B cell (primary cell): Measurements from ENCODE around the gene NFIB. TPM values are rescaled to one million over a fixed set of nuclear protein-coding genes. Genes with fewer than 3 reads are reported as not detected.

Source experiments
- ATAC-seq: fragments of 200-7000 bp; cut with Tn5 transposase; one replicate; pipeline ENCODE4 v1.10.0; 2021; ENCODE audit warnings: low read depth, mild to moderate bottlenecking, moderate number of reproducible peaks, moderate library complexity
- CTCF ChIA-PET: fragments of 350-600 bp; sonication (Branson Sonifier 250); formaldehyde crosslinking; loops from one replicate; lab custom pipeline; 2021; ENCODE audit warnings: antibody characterized with exemption, inconsistent platforms; lab: Charles Lee
- POLR2A ChIA-PET: fragments of 350-600 bp; sonication (Branson Sonifier 250); formaldehyde crosslinking; loops from one replicate; lab custom pipeline; 2021; ENCODE audit warnings: antibody characterized with exemption; lab: Charles Lee
- DNase-seq: peaks from one replicate; pipeline ENCODE4 v3.0.0; 2013
- H2AFZ ChIP-seq: 2 replicates; pipeline ENCODE4 v1.6.1; 2012; ENCODE audit warnings: mild to moderate bottlenecking, low read depth, low read length; ENCODE audit not compliant: insufficient read depth, poor library complexity, severe bottlenecking
- H3K27ac ChIP-seq, 2 donors: 1 replicate in 1 of 2; 2 replicates in 1 of 2; pipeline ENCODE4 v1.5.1; 2012 to 2013; ENCODE audit warnings: low read length in 2 of 2, mild to moderate bottlenecking in 2 of 2, moderate library complexity in 1 of 2
- H3K27me3 ChIP-seq, 4 experiments: fragments of 200-600 bp in 1 of 4; sonication (generic) in 1 of 4; replicated peaks in 1 of 4; 1 replicate in 2 of 4; 2 replicates in 2 of 4; pipeline versions ENCODE4 v1.6.1 to v1.7.0; 2013 to 2016; ENCODE audit warnings: low read length in 3 of 4, mild to moderate bottlenecking in 2 of 4, mixed read lengths in 1 of 4, moderate library complexity in 1 of 4; ENCODE audit not compliant: insufficient read depth in 4 of 4, control insufficient read depth in 3 of 4; ENCODE audit errors: control extremely low read depth in 1 of 4
- H3K36me3 ChIP-seq, 2 experiments: replicated peaks in 1 of 2; 1 replicate in 1 of 2; 2 replicates in 1 of 2; pipeline versions ENCODE4 v1.6.1 to v1.7.1; 2013; ENCODE audit warnings: low read length in 1 of 2; ENCODE audit not compliant: insufficient read depth in 2 of 2, control insufficient read depth in 1 of 2; ENCODE audit errors: control extremely low read depth in 1 of 2, extremely low read depth in 1 of 2
- H3K4me1 ChIP-seq, 2 donors: fragments of 200-600 bp in 1 of 2; sonication (generic) in 1 of 2; 1 replicate in 1 of 2; 2 replicates in 1 of 2; pipeline versions ENCODE4 v1.5.1 to v1.6.1; 2013 to 2017; ENCODE audit warnings: low read length in 2 of 2; ENCODE audit not compliant: control insufficient read depth in 2 of 2, insufficient read depth in 2 of 2
- H3K4me2 ChIP-seq: replicated peaks from 2 replicates; pipeline ENCODE3; 2012; ENCODE audit warnings: mild to moderate bottlenecking, low read depth, low read length; ENCODE audit not compliant: poor library complexity, severe bottlenecking
- H3K4me3 ChIP-seq, 5 experiments: fragments of 200-600 bp in 1 of 5; sonication (generic) in 1 of 5; 1 replicate in 3 of 5; 2 replicates in 2 of 5; pipeline versions ENCODE4 v1.5.1 to v1.7.0; 2011 to 2016; ENCODE audit warnings: low read length in 4 of 5, mild to moderate bottlenecking in 4 of 5, low read depth in 2 of 5, control low read depth in 1 of 5, moderate library complexity in 1 of 5; ENCODE audit not compliant: insufficient read depth in 1 of 5; ENCODE audit errors: control extremely low read depth in 1 of 5, extremely low read depth in 1 of 5
- H3K79me2 ChIP-seq: fragments of 200-600 bp; sonication (generic); one replicate; pipeline ENCODE4 v1.6.0; 2016; ENCODE audit warnings: low read length; ENCODE audit not compliant: control insufficient read depth, insufficient read depth
- H3K9ac ChIP-seq: fragments of 200-600 bp; sonication (generic); 2 replicates; pipeline ENCODE4 v1.6.1; 2017; ENCODE audit warnings: mild to moderate bottlenecking, low read length, moderate library complexity
- H3K9me3 ChIP-seq, 3 donors: one replicate each; pipeline versions ENCODE4 v1.6.1 to v1.7.1; 2013; ENCODE audit warnings: low read length in 2 of 3; ENCODE audit not compliant: control insufficient read depth in 2 of 3, insufficient read depth in 1 of 3; ENCODE audit errors: control extremely low read depth in 1 of 3
- H4K20me1 ChIP-seq: 2 replicates; pipeline ENCODE4 v1.6.0; 2012; ENCODE audit warnings: mild to moderate bottlenecking, low read length; ENCODE audit not compliant: insufficient read depth, control insufficient read depth, poor library complexity, severe bottlenecking
- H3K27ac Mint-ChIP-seq: one replicate; pipeline ENCODE4 v1.8.0; 2021; ENCODE audit warnings: mixed read lengths
- H3K27me3 Mint-ChIP-seq: one replicate; pipeline ENCODE4 v1.8.0; 2021; ENCODE audit warnings: mixed read lengths
- H3K4me1 Mint-ChIP-seq: one replicate; pipeline ENCODE4 v1.8.0; 2021; ENCODE audit warnings: mixed read lengths
- H3K4me3 Mint-ChIP-seq: one replicate; pipeline ENCODE4 v1.8.0; 2021; ENCODE audit warnings: mixed read lengths
- H3K9me3 Mint-ChIP-seq: one replicate; pipeline ENCODE4 v1.8.0; 2022; ENCODE audit warnings: mixed read lengths; ENCODE audit not compliant: insufficient read depth
- CTCF ChIP-seq: fragments of 200-600 bp; IDR thresholded peaks from one replicate; pipeline ENCODE4 v1.8.0; 2022; ENCODE audit warnings: antibody characterized with exemption, mild to moderate bottlenecking
- EZH2 ChIP-seq: IDR thresholded peaks from 2 replicates; pipeline ENCODE4 v1.6.1; 2012; ENCODE audit warnings: borderline replicate concordance, low read depth, mild to moderate bottlenecking, moderate library complexity, low read length; ENCODE audit not compliant: insufficient read depth, poor library complexity, severe bottlenecking
- WGBS: methylation state at CpG from one replicate; pipeline ENCODE4 v1.1.5; 2013; ENCODE audit warnings: missing lambda C conversion rate; ENCODE audit not compliant: insufficient coverage; 5-methylcytosine and 5-hydroxymethylcytosine counted together
- intact Hi-C: fragments of 100-400 bp; cut with micrococcal nuclease; formaldehyde crosslinking; loops from one replicate; pipeline ENCODE4 v1.10.0; 2022
- polyA plus RNA-seq: library from polyadenylated mRNA; depleted of rRNA; stranded (reverse); fragments of >200 nt; gene quantifications from 2 replicates; pipeline ENCODE4 v1.2.3, GENCODE V29; 2012
- total RNA-seq, 2 donors: library from RNA; stranded (reverse); fragments of 120-200 nt in 1 of 2; gene quantifications; 1 replicate in 1 of 2; 2 replicates in 1 of 2; pipeline versions ENCODE4 v1.2.3 to v1.2.4, GENCODE V29; 2013 to 2022

The NFIB gene
- total and polyA plus RNA-seq, 2 donors (not counting 1 experiment from before 2014, with no cell fraction given) = not detected

DNA sequence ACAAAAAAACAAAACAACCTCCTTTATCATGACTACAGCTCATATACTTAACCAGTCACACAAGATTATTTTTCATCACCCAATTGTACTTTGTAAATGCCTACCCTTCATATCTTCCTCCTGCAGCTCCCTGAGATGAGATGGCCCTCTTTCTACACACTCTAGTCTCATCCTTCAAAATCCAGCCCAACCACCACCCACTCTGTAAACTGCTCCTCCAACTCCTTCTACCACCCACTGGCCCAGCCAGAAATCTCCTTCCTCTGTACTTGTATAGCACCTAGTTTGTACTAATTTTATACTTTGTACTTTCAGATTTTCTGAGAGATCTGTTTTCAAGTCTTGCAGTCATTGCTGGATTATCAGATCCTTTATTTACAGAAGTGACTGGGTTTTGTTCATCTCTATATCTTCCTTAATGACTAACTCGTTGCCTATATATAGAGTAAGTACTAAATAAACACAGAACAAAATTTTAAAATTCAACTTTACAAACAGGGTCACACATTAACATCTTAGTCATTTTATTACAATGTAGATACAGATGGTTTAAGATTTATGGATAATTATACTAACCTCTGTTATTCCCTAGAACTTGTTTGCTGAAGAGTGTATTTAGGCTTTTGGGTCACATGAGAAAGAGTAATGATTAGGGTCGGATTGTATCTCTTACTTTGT lies 155.7 kb downstream of the NFIB start:
- TF ChIP-seq CTCF = no peak
- TF ChIP-seq EZH2 = no peak
- Histone ChIP-seq H2AFZ (no peak overlapping the region), H3K79me2 (no peaks in the 10 kb centered on the region), H3K27me3 (no peaks in the 10 kb centered on the region), H3K4me2 (no peak overlapping the region), H3K4me3 (no peak overlapping the region), H3K9me3 (no peaks in the 10 kb centered on the region), H3K27ac (no peak overlapping the region), H4K20me1 (no peaks in the 10 kb centered on the region), H3K4me1 (no peaks in the 10 kb centered on the region), H3K9ac (no peak overlapping the region), H3K36me3 (no peaks in the 10 kb centered on the region)
- Mint-ChIP-seq H3K27ac (no peak overlapping the region), H3K4me1 (no peaks in the 10 kb centered on the region), H3K4me3 (no peak overlapping the region), H3K9me3 (no peaks in the 10 kb centered on the region), H3K27me3 (no peaks in the 10 kb centered on the region)
- intact Hi-C loops = no loop called here
- ATAC-seq (no peak), DNase-seq (no peak)
- CTCF ChIA-PET = no interaction called here
- WGBS = no CpG with 5 or more reads among the region's 2 CpGs
- POLR2A ChIA-PET = no interaction called here

- H3K36me3 ChIP-seq = no peaks in the 10 kb centered on the region
- no peak for TF ChIP-seq EZH2
- no peak for TF ChIP-seq CTCF
- ChIA-PET CTCF (no interaction called here), POLR2A (no interaction called here)
- H4K20me1 ChIP-seq = no peaks in the 10 kb centered on the region
- no peak overlapping the region for H3K27ac Mint-ChIP-seq
- H3K79me2 ChIP-seq = no peaks in the 10 kb centered on the region
- H3K9ac ChIP-seq = no peak overlapping the region
- DNase-seq (no peak), ATAC-seq (no peak)
- H3K9me3 Mint-ChIP-seq = no peaks in the 10 kb centered on the region
- 100% methylated on average over 4 of the region's 4 CpGs for WGBS
- no peaks in the 10 kb centered on the region for H3K27me3 Mint-ChIP-seq
- intact Hi-C loops = no loop called here
- no peak overlapping the region for H3K4me3 ChIP-seq
- H3K4me3 Mint-ChIP-seq = no peak overlapping the region
- H3K4me1 ChIP-seq = no peaks in the 10 kb centered on the region
- H3K9me3 ChIP-seq = no peaks in the 10 kb centered on the region
- H3K4me2 ChIP-seq = no peak overlapping the region
- H3K27ac ChIP-seq = no peak overlapping the region
- no peaks in the 10 kb centered on the region for H3K27me3 ChIP-seq
- no peak overlapping the region for H2AFZ ChIP-seq
- H3K4me1 Mint-ChIP-seq = no peaks in the 10 kb centered on the region
These were observed 156.8 kb downstream of the NFIB start for GRCh38 chr9:14157191-14157590.
